Heart right ventricle (tissue), 16 donors: Measurements from ENCODE around the gene RIN3. TPM values are rescaled to one million over a fixed set of nuclear protein-coding genes. Genes with fewer than 3 reads are reported as not detected.

ENCODE experiments used
- ATAC-seq, 8 donors: fragments of 200-7000 bp; cut with Tn5 transposase; one replicate each; pipeline ENCODE4 v1.9.1; 2020; ENCODE audit warnings: mild to moderate bottlenecking in 8 of 8, moderate library complexity in 8 of 8, moderate number of reproducible peaks in 1 of 8
- DNase-seq, 2 donors: peaks; one replicate each; pipeline ENCODE4 v3.0.0-alpha.2; 2020
- H3K27ac ChIP-seq, 10 donors: fragments of 200-600 bp; sonication (generic) in 2 of 10; one replicate each; pipeline versions ENCODE4 v1.5.0 to v1.8.0; 2020 to 2022; ENCODE audit warnings: mild to moderate bottlenecking in 3 of 10
- H3K27me3 ChIP-seq, 7 donors: fragments of 200-600 bp; one replicate each; pipeline ENCODE4 v1.8.0; 2021 to 2022; ENCODE audit warnings: mild to moderate bottlenecking in 2 of 7
- H3K36me3 ChIP-seq, 9 donors: fragments of 200-600 bp; sonication (generic) in 1 of 9; one replicate each; pipeline versions ENCODE4 v1.5.0 to v1.8.0; 2020 to 2022; ENCODE audit warnings: mild to moderate bottlenecking in 2 of 9
- H3K4me1 ChIP-seq, 9 donors: fragments of 200-600 bp; sonication (generic) in 1 of 9; one replicate each; pipeline versions ENCODE4 v1.5.0 to v1.8.0; 2020 to 2022; ENCODE audit warnings: mild to moderate bottlenecking in 4 of 9
- H3K4me3 ChIP-seq, 10 donors: fragments of 200-600 bp; sonication (generic) in 2 of 10; one replicate each; pipeline versions ENCODE4 v1.5.0 to v1.8.0; 2020 to 2022; ENCODE audit warnings: mild to moderate bottlenecking in 7 of 10, moderate library complexity in 2 of 10
- H3K9me3 ChIP-seq, 11 donors: fragments of 200-600 bp in 10 of 11; sonication (generic) in 2 of 11; one replicate each; pipeline versions ENCODE4 v1.5.0 to v1.8.0; 2013 to 2022; ENCODE audit warnings: mild to moderate bottlenecking in 2 of 11, control low read depth in 1 of 11, moderate library complexity in 1 of 11
- WGBS, 2 donors: extraction: QIAGEN DNeasy Blood & Tissue Kit; methylation state at CpG; one replicate each; pipeline ENCODE4 v1.1.7; 2013; ENCODE audit warnings: inconsistent platforms in 1 of 2; 5-methylcytosine and 5-hydroxymethylcytosine counted together
- intact Hi-C, 10 donors: fragments of 100-400 bp; cut with DNase I; formaldehyde crosslinking; loops; one replicate each; pipeline versions ENCODE4 v1.11.1 to v1.14.2; 2022
- polyA plus RNA-seq, 2 donors: library from polyadenylated mRNA; stranded (reverse); fragments of 200-250 nt; gene quantifications; one replicate each; pipeline ENCODE4 v1.2.3, GENCODE V29; 2013
- total RNA-seq, 10 donors: library from RNA; stranded (reverse); fragmentation: NEBNext Ultra II Directional in 3 of 10; extraction: Animal tissue kit (Norgen Biotek cat#: 25700) in 3 of 10; gene quantifications; one replicate each; pipeline versions ENCODE4 v1.2.1 to v1.2.4, GENCODE V29; 2021 to 2023
- TF ChIP-seq, protein P1 (sequence below), 9 donors: fragments of 200-600 bp; sonication (generic) in 2 of 9; IDR thresholded peaks; one replicate each; pipeline versions ENCODE4 v1.5.0 to v1.8.0; 2021 to 2022; ENCODE audit warnings: antibody characterized with exemption in 9 of 9, mild to moderate bottlenecking in 5 of 9, moderate library complexity in 1 of 9
- donor health status: Arrhythmogenic right ventricular cardiomyopathy.
- donor health status: ischemic (EF 13 %, LVEDD 7.1; RV severe dilation, severe dysfunction).
- donor health status: healthy with polysubstance abuse.
- donor health status: DM: no; HTN: yes; CAD: no.
- donor health status: DM: no; HTN: no; CAD: no.
- donor health status: ischemic (EF 25% LVEDD 6.9; RV normal size, moderate dysfunction).
- donor health status: ischemic (EF 25% LVEDD 5.7; RV mildly dilated, moderate dysfunction).
- donor health status: healthy.
- donor health status: DM: yes; HTN: yes; CAD: no.
- donor health status: Ischemic cardiomyopathy.
- donor health status: ischemic (EF 35%, LVEDD 5.7; RV mildly dilated, moderate dysfunction).
- donor health status: nonischemic (EF 11% LVEDD 7.7; RV severe dilation, severe dysfunction).
- donor health status: DM: yes; HTN: yes; CAD: no.
- donor health status: PGD.
- donor health status: ischemic (EF 29% LVEDD 5.4; RV normal size, mild dysfunction).
- donor health status: nonischemic (EF 23%, LVEDD 6.1; RV moderate dilation, normal function).

RIN3 gene
- total and polyA plus RNA-seq, 12 donors: 7.2 to 24.0 (median 12.2) TPM

DNA sequence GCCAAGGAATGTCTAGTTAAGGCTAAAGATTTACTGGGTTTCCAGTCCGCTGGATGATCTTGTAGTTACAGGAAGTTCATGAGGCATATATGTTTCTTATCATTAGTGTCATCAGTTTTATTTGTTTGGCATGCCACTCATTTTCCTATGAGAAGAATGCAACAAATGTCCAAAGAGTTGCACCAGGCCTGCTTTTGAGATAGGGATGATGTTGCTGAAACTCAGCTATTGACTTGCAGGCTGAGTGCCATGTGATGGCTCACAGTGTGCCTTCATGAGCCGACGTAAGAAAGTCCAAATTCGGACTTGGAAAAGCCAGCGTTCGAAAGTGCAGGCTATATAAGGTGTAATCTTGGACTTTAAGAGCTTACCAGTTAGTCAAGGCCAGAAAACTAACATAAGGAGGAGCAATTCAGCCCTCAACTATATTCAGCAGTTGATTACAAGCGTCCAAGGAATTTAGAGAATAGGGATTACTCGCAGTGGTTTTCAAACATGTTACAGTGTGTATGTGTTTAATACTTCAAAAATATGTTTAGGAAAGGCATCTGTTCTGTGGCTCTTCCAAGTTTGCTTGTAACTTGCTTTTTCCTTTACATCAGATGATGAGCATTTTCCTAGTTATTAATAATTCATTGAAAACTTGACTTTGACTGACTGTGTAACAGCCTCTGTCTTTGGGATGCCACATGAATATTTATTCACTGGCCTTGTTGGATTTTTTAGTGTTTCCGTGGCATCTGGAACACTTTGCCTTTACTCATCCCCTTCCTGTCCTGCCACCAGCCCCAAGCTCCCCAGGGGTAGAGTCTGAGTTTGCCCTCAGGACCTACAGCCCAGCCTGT, 133.6 kb downstream of the RIN3 start:
- no peak for ATAC-seq
- TF ChIP-seq, protein P1, sequence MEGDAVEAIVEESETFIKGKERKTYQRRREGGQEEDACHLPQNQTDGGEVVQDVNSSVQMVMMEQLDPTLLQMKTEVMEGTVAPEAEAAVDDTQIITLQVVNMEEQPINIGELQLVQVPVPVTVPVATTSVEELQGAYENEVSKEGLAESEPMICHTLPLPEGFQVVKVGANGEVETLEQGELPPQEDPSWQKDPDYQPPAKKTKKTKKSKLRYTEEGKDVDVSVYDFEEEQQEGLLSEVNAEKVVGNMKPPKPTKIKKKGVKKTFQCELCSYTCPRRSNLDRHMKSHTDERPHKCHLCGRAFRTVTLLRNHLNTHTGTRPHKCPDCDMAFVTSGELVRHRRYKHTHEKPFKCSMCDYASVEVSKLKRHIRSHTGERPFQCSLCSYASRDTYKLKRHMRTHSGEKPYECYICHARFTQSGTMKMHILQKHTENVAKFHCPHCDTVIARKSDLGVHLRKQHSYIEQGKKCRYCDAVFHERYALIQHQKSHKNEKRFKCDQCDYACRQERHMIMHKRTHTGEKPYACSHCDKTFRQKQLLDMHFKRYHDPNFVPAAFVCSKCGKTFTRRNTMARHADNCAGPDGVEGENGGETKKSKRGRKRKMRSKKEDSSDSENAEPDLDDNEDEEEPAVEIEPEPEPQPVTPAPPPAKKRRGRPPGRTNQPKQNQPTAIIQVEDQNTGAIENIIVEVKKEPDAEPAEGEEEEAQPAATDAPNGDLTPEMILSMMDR (IDR thresholded peaks at IDR 0.05): no peak
- no peaks in the 10 kb centered on the region for H3K27me3 ChIP-seq
- intact Hi-C loops: no loop called here
- peaks cover 0 to 13% (median 6%) of the 10 kb centered on the region in 11 donors for H3K9me3 ChIP-seq
- H3K27ac ChIP-seq: peak overlapping the region in 3 of 10 donors; percentile 3 to 95 (median 45)
- no peak for DNase-seq
- no peak overlapping the region for H3K4me3 ChIP-seq
- peaks cover 0 to 73% (median 6%) of the 10 kb centered on the region in 9 donors for H3K4me1 ChIP-seq
- WGBS, 2 donors: 61 to 66% methylated on average over 9 of the region's 9 CpGs
- peaks cover 0 to 34% (median 0%) of the 10 kb centered on the region in 9 donors for H3K36me3 ChIP-seq

DNA sequence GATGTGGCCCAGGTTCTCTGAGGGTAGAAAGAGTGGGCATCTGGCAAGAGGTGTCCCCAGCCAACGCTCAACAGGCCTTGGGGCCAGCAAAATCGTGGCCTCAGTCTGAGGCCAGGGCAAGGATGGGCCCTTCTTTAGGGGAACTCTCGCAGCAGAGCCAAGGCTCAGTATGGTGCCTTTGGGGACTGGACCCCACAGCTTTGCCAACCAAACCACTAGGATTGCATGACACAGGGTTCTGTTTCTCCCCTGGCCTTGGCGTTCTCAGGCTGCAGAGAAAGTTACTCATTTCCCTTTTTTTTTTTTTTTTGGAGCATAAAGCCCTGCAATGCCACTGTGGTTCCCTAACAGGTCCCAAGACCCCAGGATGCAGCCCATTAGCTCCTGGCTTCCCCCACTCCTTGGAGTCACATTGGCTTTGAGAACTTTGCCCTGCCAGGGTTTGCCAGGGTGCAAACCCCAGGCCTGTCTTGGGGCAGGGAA, 134.3 kb downstream of the RIN3 start:
- H3K36me3 ChIP-seq: peaks cover 0 to 34% (median 0%) of the 10 kb centered on the region in 9 donors
- H3K4me1 ChIP-seq: peaks cover 0 to 73% (median 6%) of the 10 kb centered on the region in 9 donors
- no peak overlapping the region for H3K4me3 ChIP-seq
- no peaks in the 10 kb centered on the region for H3K27me3 ChIP-seq
- intact Hi-C loops: no loop called here
- TF ChIP-seq, protein P1 (IDR thresholded peaks at IDR 0.05): no peak
- peak overlapping the region in 2 of 10 donors; percentile 45 to 95 for H3K27ac ChIP-seq
- WGBS, 2 donors: 79 to 92% methylated on average over 4 of the region's 4 CpGs
- DNase-seq (no peak), ATAC-seq (no peak)
- peaks cover 0 to 13% (median 6%) of the 10 kb centered on the region in 11 donors for H3K9me3 ChIP-seq

DNA sequence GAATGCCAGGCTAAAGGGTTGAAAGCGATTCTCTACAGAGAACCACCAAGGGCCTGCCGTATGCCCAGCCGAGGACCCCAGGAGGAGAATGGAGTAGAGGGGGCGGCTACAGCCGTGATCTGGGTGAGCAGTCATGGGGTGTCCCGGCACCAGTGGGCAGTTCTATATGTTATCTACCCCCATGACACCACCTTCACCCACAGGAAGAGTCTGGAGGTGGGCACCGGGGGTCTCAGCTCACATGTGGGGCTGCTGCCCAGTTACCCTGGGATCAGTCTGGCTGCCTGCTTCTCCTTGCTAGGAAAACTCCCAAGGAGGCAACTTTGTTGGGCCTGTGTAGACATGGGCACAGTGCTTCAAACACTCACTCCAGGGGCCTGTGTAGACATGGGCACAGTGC, 135.5 kb downstream of the RIN3 start:
- DNase-seq: no peak
- intact Hi-C loops: no loop called here
- peaks cover 0 to 13% (median 6%) of the 10 kb centered on the region in 11 donors for H3K9me3 ChIP-seq
- no peak for ATAC-seq
- H3K36me3 ChIP-seq: peaks cover 0 to 41% (median 0%) of the 10 kb centered on the region in 9 donors
- 97% methylated on average over 7 of the region's 7 CpGs for WGBS, 2 donors
- H3K27me3 ChIP-seq: no peaks in the 10 kb centered on the region
- H3K4me3 ChIP-seq: no peak overlapping the region
- H3K27ac ChIP-seq: peak overlapping the region in 2 of 10 donors; percentile 20 to 95
- peaks cover 0 to 70% (median 6%) of the 10 kb centered on the region in 9 donors for H3K4me1 ChIP-seq
- TF ChIP-seq, protein P1 (IDR thresholded peaks at IDR 0.05): no peak

- peak overlapping the region in 4 of 10 donors; percentile 20 to 95 (median 21) for H3K27ac ChIP-seq
- H3K4me3 ChIP-seq: peak overlapping the region in 1 of 10 donors; percentile 6
- no peaks in the 10 kb centered on the region for H3K27me3 ChIP-seq
- DNase-seq (peak in 1 of 2 donors; percentile 33), ATAC-seq (peak in 6 of 8 donors; percentile 16 to 53 (median 44))
- peaks cover 0 to 7% (median 4%) of the 10 kb centered on the region in 11 donors for H3K9me3 ChIP-seq
- intact Hi-C loops: no loop called here
- TF ChIP-seq, protein P1 (IDR thresholded peaks at IDR 0.05): no peak
- H3K36me3 ChIP-seq: peaks cover 0 to 41% (median 0%) of the 10 kb centered on the region in 9 donors
- 85 to 93% methylated on average over 17 of the region's 17 CpGs for WGBS, 2 donors
- H3K4me1 ChIP-seq: peaks cover 0 to 65% (median 3%) of the 10 kb centered on the region in 9 donors
Measured at GRCh38 chr14:92649934-92650545, 136.5 kb downstream of the RIN3 start.
